MM.1S (cell line): ENCODE results near the gene P2RX3.

Experiments used
- DNase-seq: peaks from one replicate; pipeline ENCODE4 v3.0.0-alpha.2; 2015
- H2AFZ ChIP-seq: fragments of 300-600 bp; sonication (generic); 2 replicates; pipeline ENCODE4 v1.6.0; 2016; ENCODE audit warnings: antibody characterized with exemption, low read length
- H3F3A ChIP-seq: fragments of 300-600 bp; sonication (generic); 2 replicates; pipeline ENCODE4 v1.6.1; 2016; ENCODE audit warnings: mild to moderate bottlenecking, antibody characterized with exemption, low read length, moderate library complexity, mixed read lengths; ENCODE audit not compliant: insufficient read depth
- H3K27ac ChIP-seq: fragments of 300-600 bp; sonication (generic); 2 replicates; pipeline ENCODE4 v1.5.1; 2016; ENCODE audit warnings: mild to moderate bottlenecking, low read length
- H3K27me3 ChIP-seq: fragments of 300-600 bp; sonication (generic); replicated peaks from 2 replicates; pipeline ENCODE4 v1.6.0; 2016; ENCODE audit warnings: low read length; ENCODE audit not compliant: insufficient read depth
- H3K36me3 ChIP-seq: fragments of 300-600 bp; sonication (generic); replicated peaks from 2 replicates; pipeline ENCODE4 v1.6.1; 2016; ENCODE audit warnings: mild to moderate bottlenecking, low read length, mixed read lengths; ENCODE audit not compliant: insufficient read depth
- H3K4me1 ChIP-seq: fragments of 300-600 bp; sonication (generic); 2 replicates; pipeline ENCODE4 v1.6.1; 2016; ENCODE audit warnings: low read length, mixed read lengths
- H3K4me2 ChIP-seq: fragments of 300-600 bp; sonication (generic); 2 replicates; pipeline ENCODE4 v1.6.0; 2016; ENCODE audit warnings: low read depth, low read length
- H3K4me3 ChIP-seq: fragments of 300-600 bp; sonication (generic); 2 replicates; pipeline ENCODE4 v1.5.1; 2016; ENCODE audit warnings: low read length, mixed read lengths
- H3K79me2 ChIP-seq: fragments of 300-600 bp; sonication (generic); 2 replicates; pipeline ENCODE4 v1.6.1; 2016; ENCODE audit warnings: mixed run types, low read length, mixed read lengths
- H3K9ac ChIP-seq: fragments of 300-600 bp; sonication (generic); 2 replicates; pipeline ENCODE4 v1.6.1; 2016; ENCODE audit warnings: low read length, mixed read lengths
- H3K9me2 ChIP-seq: fragments of 300-600 bp; sonication (generic); replicated peaks from 2 replicates; pipeline ENCODE4 v1.6.1; 2016; ENCODE audit warnings: mild to moderate bottlenecking, low read length, mixed read lengths; ENCODE audit not compliant: insufficient read depth
- H3K9me3 ChIP-seq: fragments of 300-600 bp; sonication (generic); replicated peaks from 2 replicates; pipeline ENCODE4 v1.6.1; 2016; ENCODE audit warnings: mild to moderate bottlenecking, low read length, mixed read lengths; ENCODE audit not compliant: insufficient read depth
- H4K20me1 ChIP-seq: fragments of 300-600 bp; sonication (generic); 2 replicates; pipeline ENCODE4 v1.6.1; 2016; ENCODE audit warnings: mild to moderate bottlenecking, low read length, moderate library complexity, mixed read lengths; ENCODE audit not compliant: insufficient read depth
- CTCF ChIP-seq: fragments of 300-600 bp; sonication (generic); IDR thresholded peaks from 2 replicates; pipeline ENCODE4 v1.5.1; 2016; ENCODE audit warnings: antibody characterized with exemption, low read length, mixed read lengths
- EZH2 ChIP-seq: fragments of 300-600 bp; sonication (generic); optimal IDR thresholded peaks from 2 replicates; pipeline ENCODE3; 2017; ENCODE audit warnings: low read depth, mild to moderate bottlenecking, antibody characterized with exemption, low read length, mixed read lengths
- EZH2phosphoT487 ChIP-seq: fragments of 300-600 bp; sonication (generic); IDR thresholded peaks from 2 replicates; pipeline ENCODE4 v1.6.1; 2018; ENCODE audit warnings: antibody characterized with exemption, low read length

The P2RX3 gene

GRCh38 chr11:57361926-57362325, 23.8 kb downstream of the P2RX3 start:
- no peak overlapping the region for H3K27ac ChIP-seq
- TF ChIP-seq CTCF, result no peak
- no peak for TF ChIP-seq EZH2
- no peak for TF ChIP-seq EZH2phosphoT487

GRCh38 chr11:57363131-57364080, 25.3 kb downstream of the P2RX3 start:
- no peak for DNase-seq
- Histone ChIP-seq H3K9me2 (no peaks in the 10 kb centered on the region), H4K20me1 (no peaks in the 10 kb centered on the region), H2AFZ (no peak overlapping the region), H3K27me3 (no peaks in the 10 kb centered on the region), H3K9me3 (no peaks in the 10 kb centered on the region), H3F3A (no peaks in the 10 kb centered on the region), H3K79me2 (no peaks in the 10 kb centered on the region), H3K4me3 (no peak overlapping the region), H3K9ac (no peak overlapping the region), H3K4me1 (no peaks in the 10 kb centered on the region), H3K27ac (no peak overlapping the region), H3K36me3 (no peaks in the 10 kb centered on the region), H3K4me2 (no peak overlapping the region)
- TF ChIP-seq EZH2phosphoT487 (no peak), CTCF (no peak), EZH2 (no peak)

More at GRCh38 chr11:57361926-57362325, 23.8 kb downstream of the P2RX3 start:
- Histone ChIP-seq H3K36me3 (no peaks in the 10 kb centered on the region), H2AFZ (no peak overlapping the region), H3K79me2 (no peaks in the 10 kb centered on the region), H3K4me1 (no peaks in the 10 kb centered on the region), H3F3A (no peaks in the 10 kb centered on the region), H3K9me3 (no peaks in the 10 kb centered on the region), H3K4me2 (no peak overlapping the region), H3K9ac (no peak overlapping the region), H3K4me3 (no peak overlapping the region), H3K9me2 (no peaks in the 10 kb centered on the region), H4K20me1 (no peaks in the 10 kb centered on the region), H3K27me3 (no peaks in the 10 kb centered on the region)
- no peak for DNase-seq

GRCh38 chr11:57364851-57365660, 26.9 kb downstream of the P2RX3 start:
- Histone ChIP-seq H3K4me3 (no peak overlapping the region), H3K36me3 (no peaks in the 10 kb centered on the region), H4K20me1 (no peaks in the 10 kb centered on the region), H2AFZ (no peak overlapping the region), H3K9me3 (no peaks in the 10 kb centered on the region), H3F3A (no peaks in the 10 kb centered on the region), H3K9ac (no peak overlapping the region), H3K4me2 (no peak overlapping the region), H3K9me2 (no peaks in the 10 kb centered on the region), H3K4me1 (no peaks in the 10 kb centered on the region), H3K27ac (no peak overlapping the region), H3K27me3 (no peaks in the 10 kb centered on the region), H3K79me2 (no peaks in the 10 kb centered on the region)
- no peak for DNase-seq
- TF ChIP-seq EZH2, result no peak
- TF ChIP-seq CTCF, result no peak
- TF ChIP-seq EZH2phosphoT487, result no peak
